Bronchial epithelial cell (primary cell): Measurements from ENCODE around the gene MYO1H. TPM values are rescaled to one million over a fixed set of nuclear protein-coding genes. Genes with fewer than 3 reads are reported as not detected.

ENCODE experiments used
- DNase-seq: peaks from one replicate; pipeline ENCODE4 v3.0.0-alpha.2; 2010; ENCODE audit warnings: low read depth
- FAIRE-seq: peaks from 2 replicates; lab custom pipeline; 2011; peaks lifted over from hg19 to GRCh38; lab: Jason Lieb, UNC
- H3K27me3 ChIP-seq: 2 replicates; pipeline ENCODE4 v1.5.1; 2011; ENCODE audit warnings: low read length; ENCODE audit not compliant: control insufficient read depth, insufficient read depth
- H3K36me3 ChIP-seq: 2 replicates; pipeline ENCODE4 v1.5.1; 2011; ENCODE audit warnings: low read length; ENCODE audit not compliant: control insufficient read depth, insufficient read depth
- H3K4me3 ChIP-seq: 2 replicates; pipeline ENCODE4 v1.5.1; 2011; ENCODE audit warnings: mild to moderate bottlenecking, low read depth, low read length, control low read depth
- total RNA-seq: library from RNA; depleted of rRNA; stranded (reverse); fragments of >200 nt; gene quantifications from 2 replicates; pipeline ENCODE4 v1.2.1, GENCODE V29; 2014
- TF ChIP-seq, protein P1 (sequence below): IDR thresholded peaks from 2 replicates; pipeline ENCODE4 v1.5.1; 2011; ENCODE audit warnings: mild to moderate bottlenecking, moderate library complexity, low read length, control low read depth, inconsistent platforms; ENCODE audit not compliant: insufficient read depth, severe bottlenecking

The MYO1H gene
- total RNA-seq, 1 donor from 2014 or later: not detected

DNA sequence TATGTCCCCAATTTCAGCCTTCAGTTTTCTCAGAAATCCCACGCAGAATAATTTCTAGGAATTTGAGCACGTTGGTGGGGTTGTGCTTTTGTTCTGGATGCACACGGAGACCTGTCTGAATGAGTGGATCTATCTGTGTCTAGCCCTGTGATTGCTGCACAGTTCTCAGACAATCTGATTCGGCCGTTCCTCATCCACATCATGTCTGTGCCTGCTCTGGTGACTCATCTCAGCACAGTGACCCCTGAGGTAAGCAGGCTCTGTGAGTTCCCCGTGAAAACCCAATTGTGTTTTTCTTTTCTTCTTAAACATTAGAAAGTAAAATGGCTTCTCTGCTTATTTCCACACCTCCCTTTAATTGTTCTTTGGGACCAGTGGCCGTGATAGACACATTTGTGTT, 150.0 kb downstream of the MYO1H start:
- TF ChIP-seq, protein P1, sequence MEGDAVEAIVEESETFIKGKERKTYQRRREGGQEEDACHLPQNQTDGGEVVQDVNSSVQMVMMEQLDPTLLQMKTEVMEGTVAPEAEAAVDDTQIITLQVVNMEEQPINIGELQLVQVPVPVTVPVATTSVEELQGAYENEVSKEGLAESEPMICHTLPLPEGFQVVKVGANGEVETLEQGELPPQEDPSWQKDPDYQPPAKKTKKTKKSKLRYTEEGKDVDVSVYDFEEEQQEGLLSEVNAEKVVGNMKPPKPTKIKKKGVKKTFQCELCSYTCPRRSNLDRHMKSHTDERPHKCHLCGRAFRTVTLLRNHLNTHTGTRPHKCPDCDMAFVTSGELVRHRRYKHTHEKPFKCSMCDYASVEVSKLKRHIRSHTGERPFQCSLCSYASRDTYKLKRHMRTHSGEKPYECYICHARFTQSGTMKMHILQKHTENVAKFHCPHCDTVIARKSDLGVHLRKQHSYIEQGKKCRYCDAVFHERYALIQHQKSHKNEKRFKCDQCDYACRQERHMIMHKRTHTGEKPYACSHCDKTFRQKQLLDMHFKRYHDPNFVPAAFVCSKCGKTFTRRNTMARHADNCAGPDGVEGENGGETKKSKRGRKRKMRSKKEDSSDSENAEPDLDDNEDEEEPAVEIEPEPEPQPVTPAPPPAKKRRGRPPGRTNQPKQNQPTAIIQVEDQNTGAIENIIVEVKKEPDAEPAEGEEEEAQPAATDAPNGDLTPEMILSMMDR: no peak
- FAIRE-seq: peak; percentile 93
- peaks cover 24% of the 10 kb centered on the region for H3K36me3 ChIP-seq
- H3K27me3 ChIP-seq: no peaks in the 10 kb centered on the region
- DNase-seq: peak; percentile 95
- no peak overlapping the region for H3K4me3 ChIP-seq

Other genes starting within 250 kb of the MYO1H start
- 0.79 and 1.4 TPM in 2 replicates for gene ACACB, start 231.3 kb upstream of the MYO1H start, total RNA-seq
- gene FOXN4, start 38.6 kb upstream of the MYO1H start, total RNA-seq: not detected in 2 replicates
- gene KCTD10, start 129.4 kb downstream of the MYO1H start, total RNA-seq: 20.8 and 22.9 TPM in 2 replicates
- gene UBE3B, start 129.7 kb downstream of the MYO1H start, total RNA-seq: 32.4 and 32.6 TPM in 2 replicates
- 33.5 and 36.9 TPM in 2 replicates for gene MMAB, start 225.6 kb downstream of the MYO1H start, total RNA-seq
- 14.3 and 16.1 TPM in 2 replicates for gene MVK, start 225.9 kb downstream of the MYO1H start, total RNA-seq